GM19023 (cell line): Measurements from ENCODE around the gene NXPE3.
"Not testable (repeated sequence)": the region's sequence is repeated elsewhere in the genome, so short reads cannot be mapped to it uniquely, and the experiment has no call there.

Experiments
- ATAC-seq: cut with Tn5 transposase; IDR thresholded peaks from one replicate; pipeline ENCODE4 v1.9.1; 2021; ENCODE audit warnings: mild to moderate bottlenecking, moderate library complexity; ENCODE audit not compliant: unreplicated experiment

The NXPE3 gene

DNA sequence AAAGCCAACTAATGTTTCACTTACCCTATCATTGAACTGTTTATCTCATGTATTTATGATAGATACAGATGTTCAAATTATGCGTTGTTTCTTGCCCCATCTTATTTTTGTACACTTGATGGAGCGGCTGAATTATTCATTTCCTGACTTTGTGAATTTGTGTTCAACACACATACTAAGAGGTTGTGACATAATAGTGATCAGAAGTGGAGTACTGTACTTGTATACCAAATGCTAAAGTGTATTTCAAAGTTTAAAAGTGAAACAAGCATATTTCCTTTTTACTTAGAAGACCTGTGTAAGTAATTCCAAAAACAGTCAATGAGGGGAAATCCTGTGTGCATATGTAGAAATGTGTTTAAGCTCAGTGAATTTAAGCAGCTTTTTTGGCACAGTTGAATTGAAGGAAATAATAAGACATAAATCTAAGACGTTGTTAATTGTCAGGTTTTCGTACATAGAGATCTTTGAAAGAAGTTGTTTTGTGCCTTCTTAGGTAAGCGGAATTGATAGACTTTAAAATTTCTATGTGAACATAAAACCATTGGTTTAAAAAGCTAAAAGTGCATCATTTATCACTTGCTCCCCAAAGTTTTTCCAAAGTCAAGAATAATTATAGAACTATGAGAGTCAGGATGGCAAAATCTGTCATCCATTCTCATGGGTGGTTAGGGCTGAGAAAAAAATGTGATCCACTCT is 72.2 kb downstream of the NXPE3 start:
- no peak for ATAC-seq

DNA sequence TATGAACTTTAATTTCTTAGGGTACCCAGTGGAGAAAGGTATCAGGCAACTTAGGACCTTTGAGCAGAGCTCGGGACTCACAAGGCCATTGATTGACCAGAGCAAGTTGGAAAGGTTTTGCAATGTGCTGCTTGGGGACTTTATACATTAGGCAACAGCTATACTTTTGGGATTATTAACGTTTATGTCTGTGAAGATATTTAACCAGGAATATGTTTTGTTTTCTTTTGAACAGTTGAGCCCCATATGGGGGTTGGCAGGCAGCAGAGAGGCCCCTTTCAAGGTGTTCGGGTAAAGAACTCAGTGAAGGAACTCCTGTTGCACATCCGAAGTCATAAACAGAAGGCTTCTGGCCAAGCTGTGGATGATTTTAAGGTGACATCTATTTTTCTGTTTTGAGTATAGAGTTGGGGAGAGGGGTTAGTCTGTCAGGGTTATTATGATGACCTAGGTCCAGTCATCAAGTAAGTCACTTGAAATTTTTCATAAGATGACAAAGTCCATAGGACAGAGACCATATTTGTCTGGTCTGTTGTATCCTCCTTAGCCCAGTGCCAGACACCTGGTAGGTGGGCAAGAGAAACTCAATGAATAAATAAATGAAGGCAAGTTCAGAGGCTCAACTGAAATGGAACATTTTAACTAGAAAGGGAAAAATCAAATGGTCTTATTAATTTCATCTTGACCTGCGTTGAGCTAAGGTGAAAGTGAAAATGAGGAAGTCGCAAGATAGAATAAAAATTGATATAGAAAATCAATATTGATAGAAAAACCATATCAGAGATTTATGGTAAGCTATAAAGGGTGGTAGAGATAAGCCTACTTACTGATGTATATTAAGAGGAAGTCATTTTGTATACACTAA is 73.1 kb downstream of the NXPE3 start:
- ATAC-seq, result no peak

DNA sequence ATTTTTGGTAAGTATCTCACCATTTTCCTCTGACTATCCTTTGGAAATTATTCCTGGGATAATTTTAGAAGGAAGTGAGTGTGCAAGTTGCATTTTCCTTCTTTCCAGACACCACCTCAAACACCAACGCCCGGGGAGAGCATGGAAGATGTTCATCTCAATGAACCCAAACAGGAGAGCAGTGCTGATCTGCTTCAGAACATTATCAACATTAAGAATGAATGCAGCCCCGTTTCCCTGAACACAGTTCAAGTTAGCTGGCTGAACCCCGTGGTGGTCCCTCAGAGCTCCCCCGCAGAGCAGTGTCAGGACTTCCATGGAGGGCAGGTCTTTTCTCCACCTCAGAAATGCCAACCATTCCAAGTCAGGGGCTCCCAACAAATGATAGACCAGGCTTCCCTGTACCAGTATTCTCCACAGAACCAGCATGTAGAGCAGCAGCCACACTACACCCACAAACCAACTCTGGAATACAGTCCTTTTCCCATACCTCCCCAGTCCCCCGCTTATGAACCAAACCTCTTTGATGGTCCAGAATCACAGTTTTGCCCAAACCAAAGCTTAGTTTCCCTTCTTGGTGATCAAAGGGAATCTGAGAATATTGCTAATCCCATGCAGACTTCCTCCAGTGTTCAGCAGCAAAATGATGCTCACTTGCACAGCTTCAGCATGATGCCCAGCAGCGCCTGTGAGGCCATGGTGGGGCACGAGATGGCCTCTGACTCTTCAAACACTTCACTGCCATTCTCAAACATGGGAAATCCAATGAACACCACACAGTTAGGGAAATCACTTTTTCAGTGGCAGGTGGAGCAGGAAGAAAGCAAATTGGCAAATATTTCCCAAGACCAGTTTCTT is 74.2 kb downstream of the NXPE3 start:
- ATAC-seq, result no peak

DNA sequence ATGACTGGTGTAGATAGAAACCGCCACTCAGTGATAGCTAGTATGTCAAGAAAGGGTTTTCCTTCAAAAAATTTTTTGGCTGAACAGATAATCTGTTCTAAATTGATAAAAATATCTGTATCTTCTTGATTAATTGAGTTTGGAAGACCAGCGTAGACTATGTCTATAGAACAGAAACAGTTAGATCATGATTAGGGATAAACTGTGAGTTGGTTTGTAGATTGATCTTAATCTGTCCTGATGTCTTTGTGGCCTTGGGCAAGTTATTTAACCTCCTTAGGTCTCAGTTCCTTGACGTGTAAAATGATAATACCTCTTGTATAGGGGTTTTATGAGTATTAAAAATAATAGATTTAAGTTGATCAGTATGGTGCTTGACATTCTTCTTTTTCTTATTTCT is 75.0 kb downstream of the NXPE3 start:
- ATAC-seq, result no peak

DNA sequence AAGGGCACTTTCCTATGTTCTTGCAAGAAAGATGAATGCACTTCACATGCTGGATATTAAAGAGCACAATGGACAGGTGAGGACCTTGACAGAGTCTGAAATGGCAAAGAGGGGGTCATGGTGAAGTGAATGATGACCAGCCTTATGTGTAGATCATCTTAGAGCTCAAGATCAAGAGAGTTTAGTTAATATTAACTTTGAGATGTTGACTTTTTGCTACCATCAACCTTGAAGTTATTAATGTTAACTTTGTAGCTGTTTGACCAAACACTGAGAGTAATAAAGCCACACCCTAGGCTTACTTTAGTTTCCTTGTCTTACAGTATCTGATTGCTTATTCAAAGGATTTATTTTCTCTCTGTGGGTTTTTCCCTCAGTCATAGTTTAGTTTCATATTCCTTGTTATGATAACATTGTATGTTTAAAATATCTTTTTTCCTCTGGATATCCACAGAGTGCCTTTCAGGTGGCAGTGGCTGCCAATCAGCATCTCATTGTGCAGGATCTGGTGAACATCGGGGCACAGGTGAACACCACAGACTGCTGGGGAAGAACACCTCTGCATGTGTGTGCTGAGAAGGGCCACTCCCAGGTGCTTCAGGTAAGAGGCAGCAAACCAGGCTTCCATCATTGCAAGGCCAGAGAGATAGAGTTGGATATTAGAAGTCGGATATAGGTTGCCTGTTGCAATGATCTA is 75.7 kb downstream of the NXPE3 start:
- no peak for ATAC-seq

DNA sequence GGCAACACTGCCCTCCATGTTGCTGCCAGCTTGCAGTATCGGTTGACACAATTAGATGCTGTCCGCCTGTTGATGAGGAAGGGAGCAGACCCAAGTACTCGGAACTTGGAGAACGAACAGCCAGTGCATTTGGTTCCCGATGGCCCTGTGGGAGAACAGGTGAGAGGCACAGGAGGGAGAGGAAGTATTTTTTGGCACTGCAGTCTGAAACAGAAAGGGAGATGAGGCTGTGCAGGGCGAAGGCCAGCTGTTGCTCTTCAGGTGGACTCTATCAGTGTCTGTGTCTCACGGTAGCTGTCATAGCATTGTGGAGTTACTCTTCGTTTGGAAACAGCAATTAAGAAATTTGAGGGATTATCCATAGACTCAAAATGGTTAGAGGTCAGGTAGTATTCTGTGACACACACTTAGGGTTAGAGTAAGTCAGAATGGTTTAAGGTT is 78.3 kb downstream of the NXPE3 start:
- ATAC-seq, result no peak

DNA sequence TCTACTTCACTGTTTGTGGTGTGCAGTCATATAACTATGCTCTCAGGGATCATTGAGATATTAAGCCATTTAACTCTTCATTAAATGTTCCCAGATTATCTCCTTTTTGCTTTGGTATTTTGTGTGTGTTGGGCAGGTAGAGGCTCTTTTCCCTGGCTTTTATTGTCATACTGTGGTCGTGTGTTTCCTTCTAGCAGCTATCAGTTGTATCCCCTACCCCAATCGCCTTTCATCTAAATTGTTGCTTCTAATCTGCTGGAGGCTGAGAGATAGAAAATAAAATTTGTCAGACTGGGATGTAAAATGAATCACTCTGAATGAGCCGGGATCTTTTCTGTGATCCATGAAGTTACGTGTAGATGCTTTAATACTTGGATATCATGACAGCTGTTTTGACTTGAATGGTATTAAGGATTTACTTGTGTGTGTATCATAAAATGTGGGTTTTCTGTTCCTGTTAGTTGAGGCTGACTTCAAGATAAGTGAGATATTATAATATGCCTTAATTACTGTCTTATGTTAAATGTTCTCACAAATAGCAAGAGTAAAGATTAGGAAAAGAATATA is 79.5 kb downstream of the NXPE3 start:
- no peak for ATAC-seq

DNA sequence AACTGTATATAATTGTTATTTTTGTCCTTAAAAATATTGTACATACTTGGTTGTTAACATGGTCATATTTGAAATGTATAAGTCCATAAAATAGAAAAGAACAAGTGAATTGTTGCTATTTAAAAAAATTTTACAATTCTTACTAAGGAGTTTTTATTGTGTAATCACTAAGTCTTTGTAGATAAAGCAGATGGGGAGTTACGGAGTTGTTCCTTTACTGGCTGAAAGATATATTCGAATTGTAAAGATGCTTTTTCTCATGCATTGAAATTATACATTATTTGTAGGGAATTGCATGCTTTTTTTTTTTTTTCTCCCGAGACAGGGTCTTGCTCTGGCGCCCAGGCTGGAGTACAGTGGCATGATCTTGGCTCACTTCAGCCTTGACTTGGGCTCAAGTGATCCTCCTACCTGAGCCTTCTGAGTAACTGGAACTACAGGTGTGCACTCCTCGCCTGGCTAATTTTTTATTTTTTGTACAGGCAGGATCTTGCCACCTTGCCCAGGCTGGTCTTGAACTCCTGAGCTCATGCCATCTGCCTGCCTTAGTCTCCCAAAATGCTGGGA is 81.0 kb downstream of the NXPE3 start:
- no peak for ATAC-seq

DNA sequence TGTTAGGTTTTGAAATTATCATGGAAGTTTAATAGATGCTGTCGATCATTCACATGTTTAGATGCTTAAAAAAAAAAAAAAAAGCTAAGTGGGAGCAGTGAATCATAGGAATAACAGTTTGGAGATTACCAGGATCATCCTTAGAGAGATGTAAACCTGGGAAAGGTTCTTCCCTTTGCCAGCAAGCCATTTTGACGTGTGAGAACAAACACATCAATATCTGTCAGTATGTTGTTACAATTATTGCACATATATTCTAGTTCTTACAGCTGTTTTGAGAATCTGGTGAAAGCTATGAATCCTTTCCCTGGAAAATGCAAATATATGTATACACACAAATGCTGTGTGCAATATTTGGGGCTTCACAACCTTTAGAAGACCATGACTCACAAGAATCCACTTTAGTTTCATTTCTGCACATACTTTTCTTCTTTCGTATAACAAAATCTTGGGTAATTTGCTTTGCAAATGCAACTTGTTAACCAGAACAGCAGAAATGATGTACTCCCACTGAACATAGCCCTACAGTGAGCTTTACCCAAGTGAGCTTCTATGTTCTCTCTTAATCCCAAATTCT is 82.3 kb downstream of the NXPE3 start:
- no peak for ATAC-seq

DNA sequence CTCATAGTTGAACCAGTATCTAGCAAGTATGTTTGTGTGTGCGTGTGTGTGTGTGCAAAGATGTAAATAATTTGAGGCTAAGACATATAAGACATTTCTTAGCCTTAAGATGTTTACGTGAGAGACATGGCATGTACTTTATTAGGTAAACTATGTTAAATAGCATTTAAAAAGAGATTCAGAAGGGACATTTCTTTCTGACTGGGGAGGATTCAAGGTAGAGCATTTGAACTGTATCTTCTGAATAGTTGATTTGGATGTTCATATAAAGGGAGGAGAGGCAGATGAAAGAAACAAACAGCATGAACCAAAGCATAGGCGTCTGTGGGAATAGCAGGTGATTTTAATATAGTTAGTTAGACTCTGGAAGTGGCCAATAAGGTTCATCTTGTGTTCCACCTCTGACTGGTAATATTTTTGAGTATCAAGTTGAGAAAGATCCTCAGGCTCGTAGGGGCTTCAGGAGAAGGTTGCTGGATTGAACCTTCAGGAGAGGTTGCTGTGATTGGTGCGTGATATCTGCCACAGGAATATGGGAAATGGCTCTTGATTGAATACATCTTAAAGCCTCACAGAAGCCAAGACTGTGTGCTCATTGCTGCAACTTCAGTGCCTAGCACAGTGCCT is 82.9 kb downstream of the NXPE3 start:
- no peak for ATAC-seq

DNA sequence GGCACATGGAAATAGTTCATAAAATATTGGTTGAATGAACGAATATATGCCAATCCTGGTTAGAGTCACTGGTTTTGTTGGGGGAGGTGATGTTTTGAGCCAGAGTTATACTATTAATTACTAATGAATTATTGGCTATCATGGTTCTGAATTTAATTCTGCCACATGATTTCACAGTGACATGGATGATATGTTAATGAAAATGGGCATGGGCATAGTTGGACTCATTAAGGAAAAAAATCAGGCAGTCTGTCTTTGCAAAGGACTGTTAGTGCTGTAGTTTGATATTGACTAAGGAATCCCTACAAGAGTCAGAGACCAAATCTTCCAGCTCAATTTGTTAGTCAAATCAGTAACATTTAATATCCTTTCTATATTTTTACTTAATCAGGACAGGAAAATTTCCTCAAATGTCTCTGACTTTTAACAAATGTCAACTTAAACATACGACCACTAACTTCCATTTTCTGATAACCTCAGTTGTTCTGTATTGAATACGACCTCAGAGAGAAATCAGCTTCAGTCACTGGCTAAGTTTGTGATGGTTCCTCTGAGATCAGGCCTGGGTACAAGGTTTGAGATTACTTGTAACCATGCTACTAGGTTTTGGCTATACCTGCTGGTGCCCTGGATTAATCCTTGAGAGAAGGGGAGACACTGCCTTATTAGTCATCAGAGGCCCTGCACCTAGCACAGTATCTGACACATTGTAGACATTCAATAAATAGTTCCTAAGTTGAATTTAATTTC is 83.6 kb downstream of the NXPE3 start:
- no peak for ATAC-seq

DNA sequence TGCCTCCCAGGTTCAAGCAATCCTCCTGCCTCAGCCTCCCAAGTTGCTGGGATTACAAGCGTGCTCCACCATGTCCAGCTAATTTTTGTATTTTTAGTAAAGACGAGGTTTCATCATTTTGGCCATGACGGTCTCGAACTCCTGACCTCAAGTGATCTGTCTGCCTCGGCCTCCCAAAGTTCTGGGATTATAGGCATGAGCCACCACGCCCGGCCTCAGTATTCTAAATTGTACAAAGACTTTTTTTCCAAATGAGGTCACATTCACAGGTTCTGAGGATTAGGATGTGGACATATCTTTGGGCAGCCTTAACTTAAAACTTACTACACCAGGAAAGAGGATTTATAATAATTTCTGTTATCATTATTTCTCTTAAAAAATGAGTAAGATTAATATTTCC is 85.9 kb downstream of the NXPE3 start:
- ATAC-seq, result not testable (repeated sequence)

DNA sequence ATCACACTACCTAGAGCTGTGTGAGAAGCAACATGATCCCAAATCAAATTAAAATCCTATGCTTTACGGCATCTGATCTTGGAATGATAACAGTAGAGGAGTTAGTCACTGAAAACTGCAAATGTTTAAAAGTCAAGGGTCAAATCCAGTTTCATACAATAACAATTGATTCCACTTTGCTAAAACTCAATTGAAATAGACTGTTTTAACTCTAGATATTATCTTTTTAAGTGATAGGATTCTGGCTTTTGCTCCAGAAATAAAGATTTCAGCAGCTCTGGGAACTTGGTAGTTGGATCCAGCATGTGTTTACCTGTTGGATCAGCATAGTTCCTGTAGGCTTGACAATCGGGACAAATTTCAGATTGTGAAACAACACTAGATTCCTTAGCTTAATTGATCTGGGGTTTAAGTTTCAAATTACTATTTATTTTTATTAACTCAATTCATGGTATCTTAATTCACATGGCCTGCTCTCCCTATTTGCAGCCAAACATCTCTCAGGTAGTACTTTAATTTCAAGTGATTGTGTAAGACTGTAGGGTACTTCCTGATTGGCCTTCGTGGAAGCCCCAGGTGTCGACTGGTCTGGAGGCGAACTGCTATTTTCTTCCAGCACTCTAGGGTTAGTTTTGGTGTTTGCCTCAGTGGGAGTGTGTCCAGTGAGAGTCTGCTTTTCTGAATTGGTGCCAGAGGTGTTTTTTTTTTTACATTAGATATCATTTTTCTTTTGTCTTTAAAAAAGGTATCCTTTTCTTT is 86.9 kb downstream of the NXPE3 start:
- ATAC-seq, result no peak

DNA sequence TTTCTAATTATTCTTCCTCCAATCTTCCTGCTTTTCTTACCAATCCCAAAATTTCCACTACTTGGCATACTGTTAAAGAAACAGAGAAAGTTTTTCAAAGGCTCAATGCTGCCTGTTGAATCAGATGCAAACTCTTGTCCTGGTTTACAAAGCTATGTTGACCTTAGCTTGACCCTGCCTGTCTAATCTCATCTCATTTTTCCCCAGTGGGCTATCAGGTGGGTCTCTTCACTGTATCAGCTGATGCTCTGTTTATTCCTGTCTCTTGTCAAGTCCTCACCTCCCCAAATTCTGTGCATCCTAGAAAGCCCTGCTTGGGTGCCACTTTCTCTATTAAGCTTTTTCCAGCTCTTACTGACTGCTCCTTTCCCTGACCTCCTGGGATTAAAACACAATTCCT is 88.5 kb downstream of the NXPE3 start:
- no peak for ATAC-seq

DNA sequence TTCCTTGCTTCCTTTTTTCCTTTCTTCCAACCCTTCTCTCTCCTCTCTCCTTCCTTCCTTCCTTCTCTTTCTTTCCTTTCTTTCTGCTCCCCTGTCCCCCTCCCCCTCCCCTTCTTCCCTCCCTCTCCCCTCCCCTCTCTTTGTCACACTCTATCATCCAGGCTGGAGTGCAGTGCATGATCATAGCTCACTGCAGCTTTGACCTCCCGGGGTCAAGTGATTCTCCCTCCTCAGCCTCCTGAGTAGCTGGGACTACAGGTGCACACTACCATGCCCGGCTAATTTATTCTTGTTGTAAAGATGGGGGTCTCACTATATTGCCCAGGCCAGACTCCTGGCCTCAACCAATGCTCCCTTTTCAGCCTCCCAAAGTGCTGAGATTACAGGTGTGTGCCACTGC is 89.0 kb downstream of the NXPE3 start:
- no peak for ATAC-seq

DNA sequence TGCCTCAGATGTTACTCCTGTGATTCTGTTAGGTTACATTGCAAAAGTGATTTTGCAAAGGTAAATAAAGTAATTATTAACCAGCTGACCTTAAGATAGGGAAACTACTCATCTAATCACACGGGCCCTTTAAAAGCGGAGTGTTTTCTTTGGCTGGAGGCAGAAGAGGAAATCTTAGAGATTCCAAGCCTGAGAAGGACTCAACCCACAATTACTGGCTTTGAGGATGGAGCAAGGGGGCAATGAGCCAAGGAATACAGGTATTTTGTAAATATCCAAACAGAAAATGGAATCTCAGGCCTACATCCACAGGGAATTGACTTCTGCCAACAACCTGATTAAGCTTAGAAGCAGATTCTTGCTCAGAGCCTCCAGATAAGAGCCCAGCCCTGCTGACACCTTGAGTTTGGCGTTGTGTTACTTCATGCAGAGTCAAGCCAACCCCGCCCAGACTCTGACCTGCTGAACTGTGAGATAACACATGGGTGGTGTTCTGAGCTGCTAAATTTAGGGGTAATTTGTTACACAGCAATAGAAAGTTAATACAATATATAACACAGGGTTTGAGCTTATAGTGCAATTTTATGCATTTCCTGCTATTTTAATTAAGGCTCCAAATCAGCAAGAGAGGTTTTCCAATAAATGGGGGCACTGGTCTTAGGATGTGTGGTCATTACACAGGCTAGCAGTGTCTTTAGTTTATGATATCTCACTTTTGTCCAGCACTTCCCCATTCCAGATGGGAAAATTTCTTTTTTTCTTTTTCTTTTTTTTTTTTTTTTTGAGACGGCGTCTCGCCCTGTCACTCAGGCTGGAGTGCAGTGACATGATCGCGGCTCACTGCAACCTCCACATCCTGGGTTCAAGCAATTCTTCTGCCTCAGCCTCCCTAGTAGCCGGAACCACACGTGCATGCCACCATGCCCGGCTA is 89.8 kb downstream of the NXPE3 start:
- no peak for ATAC-seq

DNA sequence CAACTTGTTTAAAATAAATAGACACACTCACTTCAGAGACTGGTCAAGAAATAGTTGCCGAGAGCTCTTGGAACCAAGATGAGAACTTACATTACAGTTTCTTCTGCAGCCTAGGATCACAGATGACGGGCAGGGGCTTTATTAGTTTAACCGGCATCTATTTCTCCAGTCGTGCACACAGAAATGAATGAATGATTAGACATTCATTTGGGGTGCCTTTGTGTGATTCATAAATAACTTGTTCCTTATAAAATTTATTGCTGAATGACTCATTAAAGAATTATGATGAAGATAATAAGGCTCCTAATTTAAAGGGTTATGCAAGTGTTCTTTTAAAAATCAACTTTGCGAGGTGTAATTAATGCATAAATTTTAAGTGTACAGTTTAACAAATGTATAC is 91.1 kb downstream of the NXPE3 start:
- no peak for ATAC-seq
